HT-29 (cell line): ENCODE results near the gene CCR6. TPM values are rescaled to one million over a fixed set of nuclear protein-coding genes. Genes with fewer than 3 reads are reported as not detected.

ENCODE experiments used
- DNase-seq: peaks from one replicate; pipeline ENCODE4 v3.0.0-alpha.2; 2015; ENCODE audit warnings: low spot score
- total RNA-seq: library from RNA; depleted of rRNA; stranded (reverse); fragments of >200 nt; shearing (Covaris generic); gene quantifications from 2 replicates; pipeline ENCODE4 v1.2.3, GENCODE V29; 2014

The CCR6 gene
- total RNA-seq, 1 experiment from 2014 or later = 0.05 TPM

GRCh38 chr6:167098825-167099225 is 24.1 kb upstream of the CCR6 start:
- no peak for DNase-seq

- DNase-seq = no peak
Measured at GRCh38 chr6:167099707-167100106, 23.2 kb upstream of the CCR6 start.

- no peak for DNase-seq
Measured at GRCh38 chr6:167100241-167100674, 22.6 kb upstream of the CCR6 start.

GRCh38 chr6:167102318-167102717 is 20.6 kb upstream of the CCR6 start:
- DNase-seq = no peak

- DNase-seq = no peak
Measured at GRCh38 chr6:167103041-167103891, 19.6 kb upstream of the CCR6 start.

- no peak for DNase-seq
Measured at GRCh38 chr6:167104388-167104787, 18.5 kb upstream of the CCR6 start.

- no peak for DNase-seq
Measured at GRCh38 chr6:167105060-167105459, 17.8 kb upstream of the CCR6 start.

GRCh38 chr6:167106406-167106805 is 16.5 kb upstream of the CCR6 start:
- no peak for DNase-seq

- DNase-seq = no peak
Measured at GRCh38 chr6:167107787-167108186, 15.1 kb upstream of the CCR6 start.

- DNase-seq = no peak
Measured at GRCh38 chr6:167108278-167108677, 14.6 kb upstream of the CCR6 start.

GRCh38 chr6:167109651-167110050 is 13.2 kb upstream of the CCR6 start:
- no peak for DNase-seq

- no peak for DNase-seq
Measured at GRCh38 chr6:167111597-167111996, 11.3 kb upstream of the CCR6 start.

- no peak for DNase-seq
Measured at GRCh38 chr6:167112421-167112820, 10.5 kb upstream of the CCR6 start.

- DNase-seq = no peak
Measured at GRCh38 chr6:167113047-167113754, 9.7 kb upstream of the CCR6 start.

- DNase-seq = no peak
Measured at GRCh38 chr6:167113935-167114910, 8.7 kb upstream of the CCR6 start.

GRCh38 chr6:167115054-167115453 is 7.8 kb upstream of the CCR6 start:
- DNase-seq = no peak

- DNase-seq = no peak
Measured at GRCh38 chr6:167116109-167116837, 6.6 kb upstream of the CCR6 start.

- no peak for DNase-seq
Measured at GRCh38 chr6:167116838-167117228, 6.1 kb upstream of the CCR6 start.

- DNase-seq = no peak
Measured at GRCh38 chr6:167118006-167118405, 4.9 kb upstream of the CCR6 start.

- no peak for DNase-seq
Measured at GRCh38 chr6:167118839-167119238, 4.1 kb upstream of the CCR6 start.
